GM12878 (cell line): ENCODE data around the gene ARMC2. TPM values are rescaled to one million over a fixed set of nuclear protein-coding genes. Genes with fewer than 3 reads are reported as not detected.

Experiments used
- ATAC-seq: fragments of 200-7000 bp; cut with Tn5 transposase; 3 replicates; pipeline ENCODE4 v1.9.1; 2020; ENCODE audit warnings: mild to moderate bottlenecking, moderate library complexity
- BruUV-seq: library from RNA; stranded (reverse); fragments of 400-500 nt; replicated peaks from 2 replicates; lab custom pipeline; 2021; lab: Mats Ljungman, UMichigan
- CTCF ChIA-PET: fragments of 300-600 bp; sonication (Branson Sonifier 250); formaldehyde crosslinking; extraction: SDS; loops from one replicate; lab custom pipeline; 2021; ENCODE audit warnings: inconsistent platforms; lab: Yijun Ruan, JAX
- POLR2A ChIA-PET: fragments of 350-600 bp; formaldehyde crosslinking; extraction: SDS; loops from one replicate; lab custom pipeline; 2021; ENCODE audit warnings: inconsistent platforms; lab: Charles Lee
- RAD21 ChIA-PET: fragments of 300-600 bp; sonication (Branson Sonifier 250); formaldehyde crosslinking; loops from one replicate; lab custom pipeline; 2023; ENCODE audit warnings: antibody characterized with exemption; ENCODE audit not compliant: unreplicated experiment; lab: Charles Lee
- SMC1A ChIA-PET: fragments of 300-600 bp; sonication (Branson Sonifier 250); formaldehyde crosslinking; loops from one replicate; lab custom pipeline; 2023; ENCODE audit not compliant: unreplicated experiment, uncharacterized antibody; lab: Charles Lee
- DNase-seq: peaks from one replicate; pipeline ENCODE4 v3.0.0-alpha.2; 2011; ENCODE audit warnings: low read depth, low spot score
- FAIRE-seq: peaks from 3 replicates; lab custom pipeline; 2011; peaks lifted over from hg19 to GRCh38; lab: Jason Lieb, UNC
- H2AFZ ChIP-seq: 2 replicates; pipeline ENCODE4 v1.6.0; 2011; ENCODE audit warnings: low read depth, low read length, control low read depth; ENCODE audit not compliant: control insufficient read depth
- H3K27ac ChIP-seq: 2 replicates; pipeline ENCODE4 v1.5.1; 2011; ENCODE audit warnings: control low read depth; ENCODE audit not compliant: control insufficient read depth, insufficient read depth
- H3K27me3 ChIP-seq, 2 experiments: replicated peaks in 1 of 2; 2 replicates each; pipeline versions ENCODE4 v1.6.0 to v1.6.1; 2011; ENCODE audit warnings: low read length in 1 of 2; ENCODE audit not compliant: control insufficient read depth in 2 of 2, insufficient read depth in 2 of 2
- H3K36me3 ChIP-seq, 2 experiments: 2 replicates each; pipeline ENCODE4 v1.5.1; 2011; ENCODE audit warnings: low read length in 1 of 2; ENCODE audit not compliant: control insufficient read depth in 2 of 2, insufficient read depth in 2 of 2
- H3K4me1 ChIP-seq: 2 replicates; pipeline ENCODE4 v1.6.1; 2011; ENCODE audit warnings: mild to moderate bottlenecking, low read length, moderate library complexity, mixed read lengths; ENCODE audit not compliant: control insufficient read depth, insufficient read depth
- H3K4me2 ChIP-seq: 2 replicates; pipeline ENCODE4 v1.6.0; 2011; ENCODE audit warnings: control low read depth; ENCODE audit not compliant: control insufficient read depth, insufficient read depth
- H3K4me3 ChIP-seq: fragments of 200-600 bp; sonication (generic); 2 replicates; pipeline ENCODE4 v1.5.1; 2016
- H3K79me2 ChIP-seq: 2 replicates; pipeline ENCODE4 v1.6.0; 2011; ENCODE audit warnings: low read length; ENCODE audit not compliant: control insufficient read depth, insufficient read depth
- H3K9ac ChIP-seq: 2 replicates; pipeline ENCODE4 v1.8.0; 2011; ENCODE audit warnings: low read length, control low read depth, mixed read lengths; ENCODE audit not compliant: control insufficient read depth, insufficient read depth
- H3K9me3 ChIP-seq: replicated peaks from 3 replicates; pipeline ENCODE4 v1.5.1; 2011; ENCODE audit warnings: mild to moderate bottlenecking, low read length; ENCODE audit not compliant: control insufficient read depth, insufficient read depth
- H4K20me1 ChIP-seq: 2 replicates; pipeline ENCODE4 v1.6.0; 2011; ENCODE audit not compliant: control insufficient read depth, insufficient read depth
- BMI1 ChIP-seq: fragments of 450-650 bp; IDR thresholded peaks from 2 replicates; pipeline ENCODE4 v1.6.1; 2016; ENCODE audit warnings: mild to moderate bottlenecking, moderate library complexity, borderline replicate concordance
- WGBS: methylation state at CpG from one replicate; pipeline ENCODE4 v1.1.6; 2016; ENCODE audit warnings: low lambda C conversion rate; ENCODE audit not compliant: insufficient replicate concordance, insufficient coverage; ENCODE audit errors: missing lambda C conversion rate; 5-methylcytosine and 5-hydroxymethylcytosine counted together
- in situ Hi-C: fragments of 300-500 bp; cut with MboI; formaldehyde crosslinking; loops from 9 replicates; pipeline ENCODE4 v1.14.3; 2018; ENCODE audit warnings: mixed read lengths
- intact Hi-C: fragments of 100-400 bp; cut with micrococcal nuclease; formaldehyde crosslinking; loops from one replicate; pipeline ENCODE4 v1.14.2; 2022; ENCODE audit not compliant: unreplicated experiment
- polyA plus RNA-seq, 11 experiments: library from polyadenylated mRNA; depleted of rRNA in 4 of 11; unstranded in 6 of 11; stranded (reverse) in 5 of 11; fragments of >200 nt; fragmentation: Nextera tagmentation in 4 of 11; fragmentation: Illumina TruSeq in 1 of 11; extraction: Ambion mirVana in 4 of 11; extraction: Trizol in 1 of 11; gene quantifications; 1 replicate in 1 of 11; 2 replicates in 10 of 11; pipeline versions ENCODE4 v1.2.1 to v1.2.3, GENCODE V29; 2011 to 2016; ENCODE audit warnings: inconsistent platforms in 2 of 11, missing spikeins in 2 of 11, low read depth in 1 of 11
- total RNA-seq, 4 experiments: library from RNA; depleted of rRNA in 3 of 4; stranded (reverse); fragments of >200 nt in 3 of 4; fragmentation: Illumina TruSeq in 1 of 4; extraction: Trizol in 1 of 4; gene quantifications; 2 replicates each; pipeline versions ENCODE4 v1.2.1 to v1.2.3, GENCODE V29; 2013 to 2021
- TF ChIP-seq, protein P1 (sequence below): IDR thresholded peaks from 2 replicates; pipeline ENCODE4 v1.6.1; 2011; ENCODE audit warnings: borderline replicate concordance, low read depth, mild to moderate bottlenecking, moderate library complexity, low read length; ENCODE audit not compliant: insufficient read depth, poor library complexity, severe bottlenecking

The ARMC2 gene
- total and polyA plus RNA-seq, 10 of the 15 experiments (the other 5 are each of a cell fraction or from before 2014, with no cell fraction given) = 0.06 to 0.33 (median 0.21) TPM; not detected in 5

DNA sequence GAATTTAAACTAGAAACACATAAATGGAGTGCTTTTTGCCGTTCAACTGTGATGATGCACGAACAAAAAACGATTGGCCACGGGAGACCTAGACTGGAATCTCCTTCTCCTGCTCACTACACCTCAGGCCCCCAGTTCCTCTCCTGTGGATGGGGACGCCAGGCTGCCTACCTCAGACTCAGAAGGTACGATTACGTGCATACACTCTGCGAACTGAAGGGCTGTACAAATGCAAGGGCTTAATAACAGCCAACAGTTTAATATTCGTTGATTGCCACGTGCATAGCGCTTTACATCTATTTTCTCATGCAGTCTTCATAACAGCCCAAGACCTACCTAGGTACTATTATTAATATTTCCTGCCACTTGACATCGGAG lies 495 bp upstream of the ARMC2 start:
- H3K79me2 ChIP-seq = no peaks in the 10 kb centered on the region
- H3K9ac ChIP-seq = no peak overlapping the region
- no peaks in the 10 kb centered on the region; the same call in 2 of the 3 replicates for H3K9me3 ChIP-seq
- in situ Hi-C loops (no loop called here), intact Hi-C loops (no loop called here)
- no peaks in the 10 kb centered on the region for H3K36me3 ChIP-seq
- POLR2A ChIA-PET = interaction anchor here (0.6 kb wide), 1 partner anchor 12 kb away, joined by 6 read pairs; no protein-coding TSS in a partner anchor
- ATAC-seq = no peak
- no peak overlapping the region for H3K27ac ChIP-seq
- no TSS peak for BruUV-seq
- CTCF ChIA-PET = interaction anchor here (0.7 to 3.7 kb wide), 4 partner anchors 12 to 306 kb away, joined by 3 to 18 read pairs (median 4); no protein-coding TSS in a partner anchor
- FAIRE-seq = no peak
- TF ChIP-seq BMI1 = 0 out of 2 replicates have a peak, but pooled peaks have one; percentile 16
- TF ChIP-seq, protein P1, sequence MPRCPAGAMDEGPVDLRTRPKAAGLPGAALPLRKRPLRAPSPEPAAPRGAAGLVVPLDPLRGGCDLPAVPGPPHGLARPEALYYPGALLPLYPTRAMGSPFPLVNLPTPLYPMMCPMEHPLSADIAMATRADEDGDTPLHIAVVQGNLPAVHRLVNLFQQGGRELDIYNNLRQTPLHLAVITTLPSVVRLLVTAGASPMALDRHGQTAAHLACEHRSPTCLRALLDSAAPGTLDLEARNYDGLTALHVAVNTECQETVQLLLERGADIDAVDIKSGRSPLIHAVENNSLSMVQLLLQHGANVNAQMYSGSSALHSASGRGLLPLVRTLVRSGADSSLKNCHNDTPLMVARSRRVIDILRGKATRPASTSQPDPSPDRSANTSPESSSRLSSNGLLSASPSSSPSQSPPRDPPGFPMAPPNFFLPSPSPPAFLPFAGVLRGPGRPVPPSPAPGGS = no peak
- peak overlapping the region; percentile 94 for H3K4me2 ChIP-seq
- H2AFZ ChIP-seq = peak overlapping the region; percentile 95
- DNase-seq = no peak
- peak overlapping the region; percentile 61; the same call in 1 of the 2 replicates for H3K4me3 ChIP-seq
- SMC1A ChIA-PET = interaction anchor here (1.3 to 2.1 kb wide), 2 partner anchors 10 to 12 kb away, joined by 7 read pairs; no protein-coding TSS in a partner anchor
- RAD21 ChIA-PET = no interaction called here
- no peaks in the 10 kb centered on the region; the same call in 1 of the 2 replicates for H3K4me1 ChIP-seq
- H3K27me3 ChIP-seq = peaks cover 3 to 14% of the 10 kb centered on the region in 2 experiments; a peak in 3 of 4 replicates
- H4K20me1 ChIP-seq = no peaks in the 10 kb centered on the region
- 27% methylated on average over 12 of the region's 12 CpGs for WGBS
